ENCODE results near the gene ILRUN. TPM values are rescaled to one million over a fixed set of nuclear protein-coding genes. Genes with fewer than 3 reads are reported as not detected.

ILRUN gene
- total and polyA plus RNA-seq, 9 of the 15 experiments (the other 6 are each of a cell fraction or from before 2014, with no cell fraction given): 24.9 to 78.9 (median 53.4) TPM

- no peak for TF ChIP-seq CBX1 (IDR thresholded peaks at IDR 0.05; ENCODE audit: low read depth)
- no peak for TF ChIP-seq MGA (IDR thresholded peaks at IDR 0.05)
- no peak for TF ChIP-seq ZNF398 (CRISPR knock-in tag; IDR thresholded peaks at IDR 0.05)
- TF ChIP-seq ZMIZ1 (IDR thresholded peaks at IDR 0.05; ENCODE audit: low read depth in 2 of 2, low read length in 2 of 2): no peak
- no peak for TF ChIP-seq TAF1 (IDR thresholded peaks at IDR 0.05; ENCODE audit: control insufficient read depth, extremely low read depth, insufficient read depth, low read length, severe bottlenecking)
- TF ChIP-seq FUS (optimal IDR thresholded peaks at IDR 0.05; ENCODE audit: low read depth, low read length): no peak
- no peak for TF ChIP-seq CBX2 (IDR thresholded peaks at IDR 0.05; ENCODE audit: insufficient read depth, low read length, poor library complexity, severe bottlenecking)
- TF ChIP-seq ZNF436 (CRISPR knock-in tag; IDR thresholded peaks at IDR 0.05): no peak
Observed at GRCh38 chr6:34671801-34672656, 24.5 kb downstream of the ILRUN start (continued).

Measured in K562 (cell line).